ENCODE measurements around the gene PTPN6.
"Not testable (repeated sequence)": the region's sequence is repeated elsewhere in the genome, so short reads cannot be mapped to it uniquely, and the experiment has no call there.

The PTPN6 gene

DNA sequence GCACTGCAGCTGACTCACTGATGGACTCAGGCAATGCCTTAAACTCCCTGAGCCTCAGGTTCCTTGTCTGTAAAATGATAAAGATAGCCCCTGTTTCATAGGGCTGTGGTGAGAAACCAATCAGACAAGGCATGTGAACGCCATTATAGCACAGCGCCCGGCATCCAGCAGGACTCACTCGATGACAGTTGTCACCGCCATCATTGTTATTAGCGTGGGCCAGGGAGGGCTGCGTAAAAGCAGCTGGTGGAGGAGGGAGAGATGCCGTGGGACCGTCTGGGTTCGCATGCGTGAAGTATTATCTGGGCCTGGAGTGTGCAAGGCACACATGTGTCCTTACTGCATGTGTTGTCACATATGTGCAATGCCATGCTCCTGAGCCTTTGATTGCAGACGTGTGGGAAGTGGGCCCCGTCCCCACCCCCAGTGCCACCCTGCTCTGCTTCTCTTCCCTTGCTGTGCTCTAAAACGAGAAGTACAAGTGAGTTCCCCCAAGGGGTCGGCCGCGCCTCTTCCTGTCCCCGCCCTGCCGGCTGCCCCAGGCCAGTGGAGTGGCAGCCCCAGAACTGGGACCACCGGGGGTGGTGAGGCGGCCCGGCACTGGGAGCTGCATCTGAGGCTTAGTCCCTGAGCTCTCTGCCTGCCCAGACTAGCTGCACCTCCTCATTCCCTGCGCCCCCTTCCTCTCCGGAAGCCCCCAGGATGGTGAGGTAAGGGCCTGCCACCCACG is at the start of gene PTPN6:
PTPN6 (plus strand) TSS at position 546 of the 730 bp plus-strand sequence; CDS start at position 703, 157 bp downstream.
- DNase-seq, result no peak

DNA sequence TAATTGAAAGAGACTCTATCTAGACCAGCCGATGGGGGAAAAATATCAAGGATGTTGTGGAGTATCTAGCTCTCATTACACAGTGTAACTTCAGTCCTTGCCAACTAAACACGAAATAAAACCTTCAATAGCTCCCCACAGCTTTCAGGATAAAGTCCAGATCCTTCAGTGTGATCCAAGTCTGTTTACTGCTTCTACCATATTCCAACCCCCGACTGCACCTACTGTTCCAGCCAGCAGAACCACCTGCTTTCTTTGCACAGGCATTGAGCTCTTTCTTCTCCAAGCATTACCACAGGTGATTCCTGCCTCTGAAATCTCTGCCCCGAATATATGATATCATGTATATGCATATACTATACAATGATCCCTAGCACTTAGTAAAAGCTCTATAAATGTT is 48.7 kb upstream of the PTPN6 start:
- no peak for DNase-seq

DNA sequence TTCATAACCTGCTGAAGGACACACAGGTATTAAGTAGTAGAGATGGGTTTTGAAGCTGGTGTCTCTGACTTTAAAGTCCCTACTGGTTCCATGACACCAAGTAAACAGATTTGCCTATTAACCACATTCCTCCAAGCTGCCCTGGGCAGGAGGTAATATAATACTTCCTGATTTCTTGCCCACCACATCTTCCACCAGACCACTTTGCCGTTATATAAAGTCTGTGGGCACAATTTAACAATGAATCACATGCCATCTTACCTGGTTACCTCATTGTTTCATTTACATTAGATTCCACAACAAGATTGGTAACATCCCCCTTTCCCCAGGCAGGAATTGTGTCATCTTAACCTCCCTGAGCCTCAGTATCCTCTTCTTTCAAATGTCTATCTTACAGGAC is 47.4 kb upstream of the PTPN6 start:
- no peak for DNase-seq

DNA sequence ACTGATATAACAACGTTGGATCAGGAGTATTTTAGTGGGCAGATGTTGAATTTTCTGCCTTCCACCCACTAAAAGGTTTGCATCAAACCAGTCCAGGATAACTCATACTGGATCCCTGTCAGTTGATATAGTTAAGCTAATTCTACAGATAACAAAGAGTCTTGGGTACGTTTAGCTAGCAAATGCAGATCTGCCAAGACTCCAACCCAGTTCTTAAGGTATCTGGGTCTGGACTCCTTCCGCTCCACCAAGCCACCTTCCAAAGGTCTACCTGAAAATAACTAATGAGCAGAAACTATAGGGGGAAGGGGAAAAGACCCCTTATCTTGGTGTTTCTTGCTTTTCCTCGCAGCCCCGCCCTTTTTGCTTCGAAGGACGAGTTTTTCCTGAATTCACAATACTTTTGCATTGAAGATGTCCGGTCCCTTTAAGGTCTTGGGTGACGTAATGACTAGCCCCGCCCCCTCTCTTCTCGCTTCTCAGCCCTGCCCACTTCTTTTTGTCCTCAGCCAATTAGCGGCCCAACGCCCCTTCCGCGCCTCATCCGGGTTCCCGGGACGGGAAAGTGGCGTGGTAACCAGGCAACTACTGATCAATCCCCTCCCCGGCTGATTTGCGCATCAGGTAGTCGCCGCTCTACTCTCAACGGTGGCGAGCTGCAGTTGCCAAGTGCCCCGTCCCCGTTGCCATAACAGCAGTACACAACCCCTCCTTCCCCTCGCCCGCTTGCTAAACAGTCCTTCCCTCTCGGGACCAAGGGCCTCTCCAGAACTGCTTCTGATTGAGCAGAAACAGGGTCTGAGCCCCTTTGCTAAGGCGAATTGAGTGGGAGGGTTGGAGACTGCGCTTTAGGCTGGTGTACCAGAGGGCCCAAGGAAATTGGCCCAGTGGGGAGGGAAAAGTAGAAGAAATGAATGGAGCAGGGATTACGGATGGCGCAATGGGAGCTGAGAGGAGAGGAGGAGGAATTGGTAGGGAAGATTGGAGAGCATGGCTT is 46.6 kb upstream of the PTPN6 start, which contains the start of gene LRRC23:
LRRC23 (plus strand) TSS at position 543 of the 997 bp plus-strand sequence. CDS start 812 bp downstream, outside the sequence.
- peak; percentile 83 for DNase-seq

DNA sequence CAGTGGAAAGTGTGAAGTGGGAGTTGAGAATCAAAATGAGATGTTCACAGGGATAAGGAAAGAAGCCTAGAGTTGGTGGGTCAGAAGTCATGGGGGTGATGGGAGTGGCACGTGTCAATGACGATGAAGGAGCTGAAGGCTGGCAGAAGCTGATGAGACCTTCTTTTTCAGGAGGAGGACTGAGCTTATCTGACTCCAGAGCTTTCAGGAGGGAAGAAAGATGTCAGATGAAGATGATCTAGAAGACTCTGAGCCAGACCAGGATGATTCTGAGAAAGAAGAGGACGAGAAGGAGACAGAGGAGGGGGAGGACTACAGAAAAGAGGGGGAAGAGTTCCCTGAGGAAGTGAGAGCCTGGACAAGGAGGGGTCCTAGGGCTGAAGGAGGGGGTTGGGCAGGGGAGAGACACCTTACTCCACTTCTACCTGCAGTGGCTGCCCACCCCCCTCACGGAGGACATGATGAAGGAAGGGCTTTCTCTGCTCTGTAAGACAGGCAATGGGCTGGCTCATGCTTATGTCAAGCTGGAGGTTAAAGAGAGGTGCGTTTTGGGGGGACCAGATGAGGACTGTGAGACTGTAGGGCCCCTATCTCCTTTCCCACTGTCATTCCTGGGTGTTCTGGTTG is 45.6 kb upstream of the PTPN6 start:
- DNase-seq, result no peak

DNA sequence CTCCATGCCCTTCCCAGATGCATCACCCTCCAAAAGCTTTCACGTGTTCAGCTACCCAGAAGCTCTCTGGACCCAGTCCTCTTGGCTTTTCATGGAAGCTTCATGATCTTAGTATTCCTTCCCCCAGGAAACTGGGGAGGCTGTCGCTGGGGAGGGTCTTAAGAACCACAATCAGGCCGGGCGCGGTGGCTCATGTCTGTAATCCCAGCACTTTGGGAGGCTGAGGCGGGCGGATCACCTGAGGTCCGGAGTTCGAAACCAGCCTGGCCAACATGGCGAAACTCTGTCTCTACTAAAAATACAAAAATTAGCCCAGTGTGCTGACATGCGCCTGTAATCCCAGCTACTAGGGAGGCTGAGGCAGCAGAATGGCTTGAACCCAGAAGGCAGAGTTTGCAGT is 43.0 kb upstream of the PTPN6 start:
- not testable (repeated sequence) for DNase-seq

DNA sequence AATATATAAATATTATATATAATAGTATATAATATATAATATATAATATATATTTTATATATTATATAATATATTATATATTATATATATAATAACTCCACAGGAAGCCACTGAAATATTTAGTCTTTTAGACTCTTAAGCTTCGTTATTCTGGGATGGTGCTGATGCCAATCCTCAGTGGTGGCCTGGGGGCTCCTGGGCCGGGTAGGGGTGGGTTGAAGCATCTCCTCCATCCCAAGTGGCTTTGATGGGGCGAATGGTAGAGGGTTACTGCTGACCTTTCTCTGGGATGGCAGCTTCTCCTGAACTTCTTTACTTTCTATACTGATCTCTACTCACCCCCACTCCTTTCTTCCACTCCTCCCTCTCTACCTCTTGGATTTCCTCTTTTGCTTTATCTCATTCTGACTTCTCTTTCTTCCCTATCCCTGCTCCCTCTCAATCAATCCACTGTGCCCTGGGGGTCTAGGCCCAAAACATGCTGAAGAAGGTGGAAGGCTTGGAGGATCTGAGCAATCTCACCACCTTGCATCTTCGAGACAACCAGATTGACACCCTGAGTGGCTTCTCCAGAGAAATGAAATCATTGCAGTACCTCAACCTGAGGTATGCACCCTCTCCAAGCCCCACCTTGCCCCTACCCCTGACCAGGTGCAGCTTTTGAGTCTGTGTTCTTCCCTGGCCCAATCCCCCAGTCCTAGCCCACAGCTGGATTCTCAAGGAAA is 41.6 kb upstream of the PTPN6 start:
- no peak for DNase-seq

DNA sequence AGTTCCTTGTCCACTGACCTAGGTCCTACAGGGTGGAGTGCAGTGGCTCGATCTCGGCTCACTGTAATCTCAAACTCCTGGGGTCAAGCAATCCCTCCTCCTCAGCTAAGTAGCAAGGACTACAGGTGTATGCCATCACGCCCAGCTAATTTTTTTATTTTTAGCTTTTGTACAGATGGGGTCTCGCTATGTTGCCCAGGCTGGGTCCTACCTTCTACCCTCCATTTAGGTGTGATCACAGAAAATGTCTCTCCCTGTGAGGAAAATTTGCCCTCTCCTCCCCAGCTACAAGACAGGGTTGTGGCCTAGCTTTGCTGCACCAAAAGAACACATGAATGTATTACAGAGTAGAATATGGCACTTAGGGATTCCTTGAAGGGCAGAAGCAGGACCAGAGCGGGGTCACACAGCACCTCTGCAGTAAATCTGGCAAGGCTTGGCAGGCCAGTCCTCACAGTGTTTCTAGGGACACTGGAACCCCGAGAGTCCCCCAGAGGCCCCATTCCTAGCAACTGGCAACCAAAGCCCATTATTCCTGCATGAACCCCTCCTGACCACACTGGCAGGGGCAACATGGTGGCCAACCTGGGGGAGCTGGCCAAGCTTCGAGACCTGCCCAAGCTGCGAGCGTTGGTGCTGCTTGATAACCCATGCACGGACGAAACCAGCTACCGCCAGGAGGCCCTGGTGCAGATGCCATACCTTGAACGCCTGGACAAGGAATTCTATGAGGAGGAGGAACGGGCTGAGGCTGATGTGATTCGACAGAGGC is 38.8 kb upstream of the PTPN6 start:
- DNase-seq, result no peak

DNA sequence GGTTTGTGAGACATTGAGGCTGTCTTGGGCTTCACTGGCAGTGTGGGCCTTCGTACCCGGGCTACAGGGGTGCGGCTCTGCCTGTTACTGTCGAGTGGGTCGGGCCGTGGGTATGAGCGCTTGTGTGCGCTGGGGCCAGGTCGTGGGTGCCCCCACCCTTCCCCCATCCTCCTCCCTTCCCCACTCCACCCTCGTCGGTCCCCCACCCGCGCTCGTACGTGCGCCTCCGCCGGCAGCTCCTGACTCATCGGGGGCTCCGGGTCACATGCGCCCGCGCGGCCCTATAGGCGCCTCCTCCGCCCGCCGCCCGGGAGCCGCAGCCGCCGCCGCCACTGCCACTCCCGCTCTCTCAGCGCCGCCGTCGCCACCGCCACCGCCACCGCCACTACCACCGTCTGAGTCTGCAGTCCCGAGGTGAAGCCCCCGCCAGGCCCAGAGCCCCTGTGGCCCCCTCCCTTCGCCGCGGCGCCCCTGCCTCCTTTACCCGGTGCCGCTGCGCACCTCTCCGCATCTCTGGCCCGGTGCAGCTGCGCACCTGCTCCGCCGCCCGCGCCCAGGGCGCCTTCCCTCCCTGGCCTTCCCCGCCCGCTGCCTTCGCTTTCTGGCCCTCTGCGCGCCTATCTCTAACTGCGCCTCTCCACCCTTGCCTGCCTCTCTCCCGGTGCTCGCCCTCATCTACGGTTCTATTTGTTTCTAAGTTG is 36.8 kb upstream of the PTPN6 start, which contains the start of gene ENO2:
ENO2 (plus strand) TSS at position 335 of the 701 bp plus-strand sequence. CDS start 1,253 bp downstream, outside the sequence.
- DNase-seq, result no peak

DNA sequence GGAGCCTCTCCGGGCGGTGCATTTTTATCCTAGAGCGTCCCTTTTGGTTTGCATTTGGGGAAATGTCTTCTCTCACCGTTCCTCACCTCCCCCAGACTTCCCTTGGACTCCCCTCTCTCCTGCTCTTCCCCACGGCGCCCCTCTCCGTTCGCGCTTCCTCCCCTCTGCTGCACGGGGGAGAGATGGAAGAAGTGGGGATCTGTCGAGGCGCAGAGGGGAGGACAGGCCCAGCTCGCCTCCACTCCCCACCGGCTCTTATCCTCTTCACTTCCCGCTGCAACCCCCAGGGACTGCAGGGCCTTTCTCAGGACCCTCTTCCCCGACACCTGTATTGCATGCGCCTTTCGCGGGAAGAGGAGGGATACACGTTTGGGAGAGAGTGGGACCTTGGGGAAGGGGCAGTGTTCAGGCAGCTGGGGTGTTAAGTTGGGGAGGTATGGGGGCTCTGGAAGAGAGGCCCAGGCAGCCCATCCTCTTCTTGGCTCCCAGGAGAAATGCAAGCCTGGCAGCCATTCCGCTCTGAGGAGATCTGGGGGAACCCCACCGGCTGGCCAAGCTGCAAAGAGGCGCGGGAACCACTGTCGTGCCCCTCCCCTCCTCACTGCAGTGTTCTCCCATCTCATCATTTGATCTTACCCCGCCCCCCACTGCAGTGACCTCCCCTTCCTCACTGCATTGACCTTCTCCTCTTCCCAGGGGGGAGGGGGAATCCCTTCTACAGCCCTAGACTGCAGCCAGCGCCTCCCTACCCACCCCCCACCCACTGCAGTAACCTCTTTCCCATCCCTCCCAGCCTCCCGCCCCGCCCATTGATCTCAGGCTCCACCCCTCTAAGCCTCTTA is 36.0 kb upstream of the PTPN6 start:
- no peak for DNase-seq

DNA sequence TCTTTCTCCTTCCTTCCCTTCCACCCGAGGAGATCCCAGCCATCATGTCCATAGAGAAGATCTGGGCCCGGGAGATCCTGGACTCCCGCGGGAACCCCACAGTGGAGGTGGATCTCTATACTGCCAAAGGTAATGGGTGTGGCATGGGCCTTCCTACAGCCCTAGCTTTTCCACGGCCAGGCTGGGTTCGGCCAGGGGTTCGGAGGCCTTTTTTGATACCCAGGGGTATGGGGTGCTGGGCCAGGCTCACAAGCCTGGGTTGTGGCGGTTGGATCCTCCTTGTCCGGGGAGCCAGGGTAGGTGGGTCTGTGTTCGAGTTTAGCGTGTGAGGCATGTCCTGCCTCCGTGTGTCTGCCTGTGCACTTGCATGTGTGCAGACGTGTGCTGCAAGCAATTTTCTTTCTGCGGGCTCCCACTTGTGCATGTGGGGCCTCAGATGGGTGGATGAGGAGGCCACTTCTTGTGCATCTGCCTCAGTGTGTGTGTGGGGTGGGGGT is 35.3 kb upstream of the PTPN6 start:
- DNase-seq, result no peak

DNA sequence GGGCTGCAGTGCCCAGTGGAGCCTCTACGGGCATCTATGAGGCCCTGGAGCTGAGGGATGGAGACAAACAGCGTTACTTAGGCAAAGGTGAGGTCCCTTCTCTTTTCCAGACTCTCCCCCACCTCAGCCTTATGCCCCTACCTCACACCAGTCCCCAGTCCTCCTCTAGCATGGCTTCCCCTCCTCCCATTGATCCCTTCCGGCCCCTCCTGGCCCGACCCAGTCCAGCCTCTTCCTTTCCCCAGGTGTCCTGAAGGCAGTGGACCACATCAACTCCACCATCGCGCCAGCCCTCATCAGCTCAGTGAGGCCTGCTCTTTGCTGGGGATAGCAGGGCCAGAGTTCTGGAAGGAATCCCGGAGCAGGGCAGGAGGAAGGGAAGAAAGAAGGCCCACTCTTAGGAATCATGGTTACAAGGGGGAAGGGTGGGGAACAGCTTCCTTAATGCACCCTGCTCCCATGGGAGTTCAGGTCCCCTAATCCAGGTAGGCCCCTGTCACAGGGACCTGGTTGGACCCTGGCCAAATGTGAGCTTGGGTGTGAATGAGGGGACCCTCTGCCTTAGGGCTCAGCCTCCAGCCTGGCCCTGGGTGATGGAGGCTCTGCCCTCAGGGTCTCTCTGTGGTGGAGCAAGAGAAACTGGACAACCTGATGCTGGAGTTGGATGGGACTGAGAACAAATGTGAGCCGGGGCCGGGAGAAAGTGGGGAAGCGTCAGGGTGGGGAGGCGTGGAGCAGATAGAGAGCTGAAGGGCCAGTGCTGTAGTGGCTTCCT is 34.5 kb upstream of the PTPN6 start:
- DNase-seq, result no peak

DNA sequence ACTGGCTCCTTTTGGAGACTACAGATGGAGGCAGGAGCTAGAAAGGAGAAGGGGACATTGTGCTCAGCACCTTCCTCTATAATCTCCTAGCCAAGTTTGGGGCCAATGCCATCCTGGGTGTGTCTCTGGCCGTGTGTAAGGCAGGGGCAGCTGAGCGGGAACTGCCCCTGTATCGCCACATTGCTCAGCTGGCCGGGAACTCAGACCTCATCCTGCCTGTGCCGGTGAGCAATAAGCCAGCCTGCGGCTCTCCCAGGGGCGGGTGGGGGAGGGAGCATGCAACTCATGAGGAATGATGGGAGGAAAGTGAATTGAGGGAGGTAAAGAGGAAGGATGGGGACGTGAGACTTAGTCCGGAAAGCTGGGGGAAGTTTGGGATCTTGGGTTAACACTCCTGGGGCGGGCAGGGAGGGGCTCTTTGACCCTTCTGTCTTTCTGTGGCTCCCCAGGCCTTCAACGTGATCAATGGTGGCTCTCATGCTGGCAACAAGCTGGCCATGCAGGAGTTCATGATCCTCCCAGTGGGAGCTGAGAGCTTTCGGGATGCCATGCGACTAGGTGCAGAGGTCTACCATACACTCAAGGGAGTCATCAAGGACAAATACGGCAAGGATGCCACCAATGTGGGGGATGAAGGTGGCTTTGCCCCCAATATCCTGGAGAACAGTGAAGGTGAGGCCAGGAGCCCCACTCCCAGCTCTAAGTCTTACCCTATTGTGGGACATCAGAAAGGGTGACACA is 33.5 kb upstream of the PTPN6 start:
- no peak for DNase-seq

DNA sequence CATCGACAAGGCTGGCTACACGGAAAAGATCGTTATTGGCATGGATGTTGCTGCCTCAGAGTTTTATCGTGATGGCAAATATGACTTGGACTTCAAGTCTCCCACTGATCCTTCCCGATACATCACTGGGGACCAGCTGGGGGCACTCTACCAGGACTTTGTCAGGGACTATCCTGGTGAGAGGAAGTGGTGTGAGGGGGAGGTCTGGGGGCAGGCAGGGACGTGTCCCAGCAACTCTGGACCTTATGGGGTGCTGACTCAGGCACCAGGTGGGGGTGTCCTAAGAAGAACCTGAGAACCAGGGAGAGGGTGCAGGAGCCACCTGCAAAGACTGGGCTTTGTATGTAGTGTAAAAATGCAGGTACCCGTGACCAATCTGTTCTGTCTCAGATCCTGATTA is 31.6 kb upstream of the PTPN6 start:
- no peak for DNase-seq

DNA sequence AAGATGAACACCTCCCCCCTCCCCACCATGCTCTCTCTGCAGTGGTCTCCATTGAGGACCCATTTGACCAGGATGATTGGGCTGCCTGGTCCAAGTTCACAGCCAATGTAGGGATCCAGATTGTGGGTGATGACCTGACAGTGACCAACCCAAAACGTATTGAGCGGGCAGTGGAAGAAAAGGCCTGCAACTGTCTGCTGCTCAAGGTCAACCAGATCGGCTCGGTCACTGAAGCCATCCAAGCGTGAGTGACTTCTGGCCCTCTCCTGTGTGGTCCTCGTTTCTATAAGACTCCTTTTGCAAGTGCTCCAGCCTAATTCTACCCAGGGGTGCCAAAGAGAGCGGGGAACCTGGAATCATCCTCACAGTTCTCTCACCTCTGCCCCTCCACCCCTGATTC is 29.6 kb upstream of the PTPN6 start:
- no peak for DNase-seq

DNA sequence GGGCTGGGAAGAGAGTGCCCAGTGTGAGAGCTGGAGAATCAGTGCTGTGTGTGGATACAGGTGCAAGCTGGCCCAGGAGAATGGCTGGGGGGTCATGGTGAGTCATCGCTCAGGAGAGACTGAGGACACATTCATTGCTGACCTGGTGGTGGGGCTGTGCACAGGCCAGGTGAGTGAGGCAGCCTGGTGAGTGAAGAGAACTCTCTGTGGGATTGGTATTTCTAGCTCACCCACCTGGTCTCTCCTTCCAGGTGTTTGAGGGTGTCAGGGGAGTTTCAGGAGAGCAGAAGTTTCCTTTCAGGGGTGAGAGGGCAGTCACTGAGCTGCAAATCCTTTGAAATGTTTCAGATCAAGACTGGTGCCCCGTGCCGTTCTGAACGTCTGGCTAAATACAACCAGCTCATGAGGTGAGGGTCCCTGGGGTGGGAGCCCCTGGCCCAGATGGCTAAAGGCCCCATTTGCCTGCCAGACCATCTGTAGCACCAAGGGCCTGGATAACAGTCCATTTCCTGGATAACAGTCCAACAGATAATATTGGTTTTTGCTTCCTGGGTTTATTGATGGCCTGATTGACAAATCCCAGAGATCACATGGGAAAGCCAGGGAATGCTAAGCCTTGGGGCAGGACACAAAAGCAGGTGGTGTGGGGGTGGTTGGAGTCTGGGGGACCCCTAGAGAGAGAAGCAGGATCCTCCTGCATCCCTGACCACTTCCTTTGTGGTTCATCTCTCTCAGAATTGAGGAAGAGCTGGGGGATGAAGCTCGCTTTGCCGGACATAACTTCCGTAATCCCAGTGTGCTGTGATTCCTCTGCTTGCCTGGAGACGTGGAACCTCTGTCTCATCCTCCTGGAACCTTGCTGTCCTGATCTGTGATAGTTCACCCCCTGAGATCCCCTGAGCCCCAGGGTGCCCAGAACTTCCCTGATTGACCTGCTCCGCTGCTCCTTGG is 28.9 kb upstream of the PTPN6 start:
- no peak for DNase-seq
